Hepatocyte (in vitro differentiated cells): ENCODE results near the gene CT45A9. TPM values are rescaled to one million over a fixed set of nuclear protein-coding genes. Genes with fewer than 3 reads are reported as not detected.
"Not testable (repeated sequence)": the region's sequence is repeated elsewhere in the genome, so short reads cannot be mapped to it uniquely, and the experiment has no call there.

Source experiments
- DNase-seq: peaks from one replicate; pipeline ENCODE4 v3.0.0-alpha.2; 2016; ENCODE audit warnings: low spot score
- H2AFZ ChIP-seq: fragments of 200-600 bp; sonication (generic); 2 replicates; pipeline ENCODE4 v1.6.0; 2016; ENCODE audit warnings: antibody characterized with exemption, mild to moderate bottlenecking
- H3K27ac ChIP-seq: fragments of 200-600 bp; sonication (generic); 2 replicates; pipeline ENCODE4 v1.5.1; 2016; ENCODE audit warnings: mild to moderate bottlenecking
- H3K27me3 ChIP-seq: fragments of 200-600 bp; sonication (generic); 2 replicates; pipeline ENCODE4 v1.6.1; 2016
- H3K36me3 ChIP-seq: fragments of 200-600 bp; sonication (generic); replicated peaks from 2 replicates; pipeline ENCODE4 v1.5.1; 2016; ENCODE audit warnings: low read depth; ENCODE audit not compliant: insufficient read depth
- H3K4me1 ChIP-seq: fragments of 200-600 bp; sonication (generic); 2 replicates; pipeline ENCODE4 v1.5.1; 2016; ENCODE audit warnings: mild to moderate bottlenecking, moderate library complexity; ENCODE audit not compliant: insufficient read depth
- H3K4me2 ChIP-seq: fragments of 200-600 bp; sonication (generic); 2 replicates; pipeline ENCODE4 v1.6.0; 2016
- H3K4me3 ChIP-seq: fragments of 200-600 bp; sonication (generic); 2 replicates; pipeline ENCODE4 v1.5.1; 2016; ENCODE audit warnings: mild to moderate bottlenecking
- H3K79me2 ChIP-seq: fragments of 200-600 bp; sonication (generic); 2 replicates; pipeline ENCODE4 v1.6.0; 2017; ENCODE audit warnings: mild to moderate bottlenecking
- H3K9me2 ChIP-seq: fragments of 200-600 bp; sonication (generic); replicated peaks from 2 replicates; pipeline ENCODE4 v1.6.0; 2017; ENCODE audit warnings: mild to moderate bottlenecking; ENCODE audit not compliant: insufficient read depth
- H3K9me3 ChIP-seq: fragments of 200-600 bp; sonication (generic); 2 replicates; pipeline ENCODE4 v1.5.1; 2016; ENCODE audit warnings: low read depth, mild to moderate bottlenecking
- H4K20me1 ChIP-seq: fragments of 200-600 bp; sonication (generic); 2 replicates; pipeline ENCODE4 v1.6.0; 2016; ENCODE audit warnings: mild to moderate bottlenecking; ENCODE audit not compliant: insufficient read depth, poor library complexity, severe bottlenecking
- EZH2 ChIP-seq: fragments of 200-600 bp; sonication (generic); IDR thresholded peaks from 2 replicates; pipeline ENCODE4 v1.6.1; 2016; ENCODE audit warnings: antibody characterized with exemption, mild to moderate bottlenecking, borderline replicate concordance
- EZH2phosphoT487 ChIP-seq: fragments of 200-600 bp; sonication (generic); IDR thresholded peaks from one replicate; pipeline ENCODE4 v1.6.1; 2018; ENCODE audit warnings: antibody characterized with exemption, mild to moderate bottlenecking, low read depth, moderate library complexity; ENCODE audit not compliant: unreplicated experiment, severe bottlenecking
- WGBS: methylation state at CpG from one replicate; pipeline ENCODE4 v1.1.6; 2016; ENCODE audit warnings: low lambda C conversion rate; ENCODE audit errors: missing lambda C conversion rate; 5-methylcytosine and 5-hydroxymethylcytosine counted together
- polyA plus RNA-seq: library from polyadenylated mRNA; unstranded; fragments of >200 nt; fragmentation: Nextera tagmentation; extraction: Ambion mirVana; gene quantifications from 2 replicates; pipeline ENCODE4 v1.2.1, GENCODE V29; 2016
- total RNA-seq: library from RNA; depleted of rRNA; stranded (reverse); fragments of >200 nt; gene quantifications from 2 replicates; pipeline ENCODE4 v1.2.3, GENCODE V29; 2014
- TF ChIP-seq, protein P1 (sequence below): fragments of 200-600 bp; sonication (generic); IDR thresholded peaks from 2 replicates; pipeline ENCODE4 v1.5.1; 2016; ENCODE audit warnings: antibody characterized with exemption, mild to moderate bottlenecking; ENCODE audit not compliant: poor library complexity

CT45A9 gene, protein sequence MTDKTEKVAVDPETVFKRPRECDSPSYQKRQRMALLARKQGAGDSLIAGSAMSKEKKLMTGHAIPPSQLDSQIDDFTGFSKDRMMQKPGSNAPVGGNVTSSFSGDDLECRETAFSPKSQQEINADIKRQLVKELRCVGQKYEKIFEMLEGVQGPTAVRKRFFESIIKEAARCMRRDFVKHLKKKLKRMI
- total RNA-seq (not detected in 2 replicates), polyA plus RNA-seq (not detected in 2 replicates)

DNA sequence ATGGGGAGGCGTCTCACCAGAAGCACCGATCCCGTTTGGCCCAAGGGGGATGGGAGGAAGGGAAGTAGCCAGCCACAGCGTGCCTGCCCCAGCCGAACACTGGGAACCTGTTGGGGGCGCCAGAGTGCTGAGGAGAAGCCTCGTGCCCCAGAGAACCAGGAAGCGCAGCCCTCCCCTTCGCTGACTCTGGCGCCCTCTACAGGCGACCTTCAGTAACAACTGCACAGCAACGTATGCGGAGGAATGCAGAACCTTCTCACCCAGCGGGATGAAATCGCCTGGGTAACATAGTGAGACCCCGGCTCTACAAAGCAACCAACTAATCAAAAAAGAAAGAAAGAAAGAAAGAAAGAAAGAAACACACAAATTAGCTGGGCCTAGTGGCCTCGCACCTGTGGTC lies at the start of gene CT45A9:
CT45A9 (minus strand) TSS at position 101 of the 400 bp plus-strand sequence. CDS start 3,751 bp downstream, outside the sequence.
- not testable (repeated sequence) for H3K4me3 ChIP-seq, H3K4me1 ChIP-seq, DNase-seq, H3K36me3 ChIP-seq, H3K79me2 ChIP-seq, H3K27ac ChIP-seq, H3K9me3 ChIP-seq, H3K4me2 ChIP-seq, H2AFZ ChIP-seq, H3K27me3 ChIP-seq, H3K9me2 ChIP-seq, H4K20me1 ChIP-seq
- no CpG with 5 or more reads among the region's 17 CpGs for WGBS

DNA sequence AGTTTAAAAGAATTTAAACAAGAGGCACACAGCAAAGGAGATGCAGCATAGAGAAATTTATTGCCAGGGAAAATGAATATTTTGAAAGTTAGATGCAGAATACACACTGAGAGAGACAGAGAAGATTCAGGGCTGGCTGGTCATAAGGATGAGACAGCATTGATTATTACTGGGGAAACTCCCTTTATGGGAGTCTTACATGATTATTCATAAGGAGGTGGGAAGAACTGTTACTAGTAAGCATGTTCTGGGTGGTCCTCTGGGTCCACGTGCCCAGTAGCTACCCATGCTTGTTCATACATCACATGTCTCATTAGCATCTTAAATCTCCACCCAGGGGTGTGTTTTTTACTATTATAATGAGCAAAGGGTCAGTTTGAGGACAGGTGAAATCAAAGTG lies 48.9 kb upstream of the CT45A9 start:
- not testable (repeated sequence) for DNase-seq, H3K36me3 ChIP-seq, H2AFZ ChIP-seq, H3K27me3 ChIP-seq, H3K9me3 ChIP-seq, H3K4me1 ChIP-seq, H3K27ac ChIP-seq, H3K9me2 ChIP-seq, H3K4me2 ChIP-seq, H3K4me3 ChIP-seq, H4K20me1 ChIP-seq, H3K79me2 ChIP-seq
- 41% methylated on average over 1 of the region's 1 CpG for WGBS

DNA sequence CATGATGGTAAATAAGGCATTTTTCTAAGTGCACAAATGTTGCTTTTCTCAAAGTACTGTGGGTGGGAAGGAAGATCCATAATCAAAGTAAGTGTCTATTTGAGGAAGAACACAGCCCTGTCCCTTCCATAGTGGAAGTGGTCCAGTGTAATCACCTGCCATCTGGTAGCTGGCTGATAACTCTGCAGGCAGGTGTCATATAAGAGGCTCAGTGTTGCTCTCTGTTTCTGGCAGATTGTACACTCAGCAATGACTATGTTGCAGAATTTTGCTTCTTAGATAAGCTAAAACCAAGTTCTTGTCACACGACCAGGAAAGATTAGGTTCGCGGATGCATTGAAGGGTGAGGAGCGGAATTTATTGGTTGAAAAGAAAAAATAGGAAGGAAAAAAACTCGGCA lies 42.8 kb upstream of the CT45A9 start:
- no peaks in the 10 kb centered on the region for H3K9me2 ChIP-seq
- no peaks in the 10 kb centered on the region for H3K9me3 ChIP-seq
- H3K4me3 ChIP-seq = no peak overlapping the region
- no peak overlapping the region for H3K27ac ChIP-seq
- TF ChIP-seq, protein P1, sequence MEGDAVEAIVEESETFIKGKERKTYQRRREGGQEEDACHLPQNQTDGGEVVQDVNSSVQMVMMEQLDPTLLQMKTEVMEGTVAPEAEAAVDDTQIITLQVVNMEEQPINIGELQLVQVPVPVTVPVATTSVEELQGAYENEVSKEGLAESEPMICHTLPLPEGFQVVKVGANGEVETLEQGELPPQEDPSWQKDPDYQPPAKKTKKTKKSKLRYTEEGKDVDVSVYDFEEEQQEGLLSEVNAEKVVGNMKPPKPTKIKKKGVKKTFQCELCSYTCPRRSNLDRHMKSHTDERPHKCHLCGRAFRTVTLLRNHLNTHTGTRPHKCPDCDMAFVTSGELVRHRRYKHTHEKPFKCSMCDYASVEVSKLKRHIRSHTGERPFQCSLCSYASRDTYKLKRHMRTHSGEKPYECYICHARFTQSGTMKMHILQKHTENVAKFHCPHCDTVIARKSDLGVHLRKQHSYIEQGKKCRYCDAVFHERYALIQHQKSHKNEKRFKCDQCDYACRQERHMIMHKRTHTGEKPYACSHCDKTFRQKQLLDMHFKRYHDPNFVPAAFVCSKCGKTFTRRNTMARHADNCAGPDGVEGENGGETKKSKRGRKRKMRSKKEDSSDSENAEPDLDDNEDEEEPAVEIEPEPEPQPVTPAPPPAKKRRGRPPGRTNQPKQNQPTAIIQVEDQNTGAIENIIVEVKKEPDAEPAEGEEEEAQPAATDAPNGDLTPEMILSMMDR = no peak
- TF ChIP-seq EZH2phosphoT487 (no peak), EZH2 (no peak)
- no peaks in the 10 kb centered on the region for H3K27me3 ChIP-seq
- no peaks in the 10 kb centered on the region for H3K36me3 ChIP-seq
- no peak for DNase-seq
- H4K20me1 ChIP-seq = no peaks in the 10 kb centered on the region
- no peak overlapping the region for H3K4me2 ChIP-seq
- H3K4me1 ChIP-seq = no peaks in the 10 kb centered on the region
- WGBS = 70% methylated on average over 5 of the region's 5 CpGs
- no peak overlapping the region for H2AFZ ChIP-seq
- H3K79me2 ChIP-seq = no peaks in the 10 kb centered on the region

DNA sequence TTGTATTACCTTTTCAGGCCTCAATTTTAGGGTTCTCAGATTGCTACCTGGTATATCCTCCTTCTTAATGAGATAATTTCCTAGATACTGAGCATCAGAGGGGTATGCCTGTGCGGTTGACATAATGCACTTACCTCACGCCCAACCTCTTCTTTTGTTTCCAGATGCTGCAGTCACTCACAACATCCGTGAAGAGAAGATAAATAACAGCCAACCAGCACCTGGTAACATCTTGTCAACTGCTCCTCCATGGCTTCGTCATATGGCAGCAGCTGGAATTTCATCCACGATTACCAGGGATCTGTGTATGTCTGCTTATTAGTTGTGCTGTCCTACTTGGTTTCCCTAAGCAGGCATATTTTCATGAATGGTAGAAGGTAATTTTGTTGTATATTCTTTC lies 38.6 kb upstream of the CT45A9 start:
- TF ChIP-seq EZH2 = no peak
- TF ChIP-seq, protein P1 = no peak
- Histone ChIP-seq H3K79me2 (no peaks in the 10 kb centered on the region), H3K4me1 (no peaks in the 10 kb centered on the region), H3K9me2 (no peaks in the 10 kb centered on the region), H3K4me3 (no peak overlapping the region), H3K27me3 (no peaks in the 10 kb centered on the region), H3K27ac (no peak overlapping the region), H3K9me3 (no peaks in the 10 kb centered on the region), H3K36me3 (no peaks in the 10 kb centered on the region), H4K20me1 (no peaks in the 10 kb centered on the region), H2AFZ (no peak overlapping the region), H3K4me2 (no peak overlapping the region)
- WGBS = 64% methylated on average over 5 of the region's 5 CpGs
- DNase-seq = no peak
